Keratinocyte (primary cell): ENCODE results near the gene IRF4. TPM values are rescaled to one million over a fixed set of nuclear protein-coding genes. Genes with fewer than 3 reads are reported as not detected.

Source experiments
- DNase-seq: peaks from one replicate; pipeline ENCODE4 v3.0.0-alpha.2; 2011; ENCODE audit warnings: low read depth, missing footprints, low spot score
- FAIRE-seq: peaks from 2 replicates; lab custom pipeline; 2011; peaks lifted over from hg19 to GRCh38; lab: Jason Lieb, UNC
- H2AFZ ChIP-seq: 2 replicates; pipeline ENCODE4 v1.6.0; 2012; ENCODE audit warnings: low read length, control low read depth, inconsistent platforms; ENCODE audit not compliant: control insufficient read depth
- H3K27ac ChIP-seq: 2 replicates; pipeline ENCODE4 v1.5.1; 2011; ENCODE audit warnings: low read length; ENCODE audit not compliant: control insufficient read depth, insufficient read depth
- H3K27me3 ChIP-seq: 3 replicates; pipeline ENCODE4 v1.6.0; 2011; ENCODE audit warnings: low read length; ENCODE audit not compliant: control insufficient read depth, insufficient read depth; ENCODE audit errors: extremely low read depth
- H3K36me3 ChIP-seq, 2 experiments: 2 replicates in 1 of 2; 3 replicates in 1 of 2; pipeline ENCODE4 v1.5.1; 2011; ENCODE audit warnings: low read length in 2 of 2, mild to moderate bottlenecking in 1 of 2; ENCODE audit not compliant: control insufficient read depth in 2 of 2, insufficient read depth in 2 of 2; ENCODE audit errors: extremely low read depth in 1 of 2
- H3K4me1 ChIP-seq: 3 replicates; pipeline ENCODE4 v1.5.1; 2011; ENCODE audit warnings: low read length; ENCODE audit not compliant: control insufficient read depth, insufficient read depth; ENCODE audit errors: extremely low read depth
- H3K4me2 ChIP-seq: 3 replicates; pipeline ENCODE4 v1.6.0; 2011; ENCODE audit warnings: low read depth, low read length; ENCODE audit not compliant: control insufficient read depth, insufficient read depth; ENCODE audit errors: extremely low read depth
- H3K4me3 ChIP-seq, 3 experiments: fragments of 200-600 bp in 1 of 3; sonication (generic) in 1 of 3; 2 replicates in 2 of 3; 3 replicates in 1 of 3; pipeline ENCODE4 v1.5.1; 2011 to 2016; ENCODE audit warnings: low read length in 3 of 3, mild to moderate bottlenecking in 3 of 3, control low read depth in 2 of 3, inconsistent platforms in 1 of 3, low read depth in 1 of 3, mixed read lengths in 1 of 3, mixed run types in 1 of 3, moderate library complexity in 1 of 3; ENCODE audit not compliant: control insufficient read depth in 2 of 3, insufficient read depth in 2 of 3; ENCODE audit errors: extremely low read depth in 1 of 3
- H3K79me2 ChIP-seq: 2 replicates; pipeline ENCODE4 v1.6.0; 2012; ENCODE audit warnings: low read length; ENCODE audit not compliant: control insufficient read depth, insufficient read depth
- H3K9ac ChIP-seq: 3 replicates; pipeline ENCODE4 v1.6.0; 2011; ENCODE audit warnings: low read length; ENCODE audit not compliant: control insufficient read depth, insufficient read depth; ENCODE audit errors: extremely low read depth
- H3K9me1 ChIP-seq: 3 replicates; pipeline ENCODE4 v1.6.0; 2011; ENCODE audit warnings: low read length; ENCODE audit not compliant: control insufficient read depth, insufficient read depth; ENCODE audit errors: extremely low read depth
- H3K9me3 ChIP-seq: 2 replicates; pipeline ENCODE4 v1.5.1; 2012; ENCODE audit warnings: low read depth, low read length; ENCODE audit not compliant: control insufficient read depth
- H4K20me1 ChIP-seq: 3 replicates; pipeline ENCODE4 v1.6.0; 2011; ENCODE audit warnings: low read length; ENCODE audit not compliant: control insufficient read depth, insufficient read depth; ENCODE audit errors: extremely low read depth
- EZH2 ChIP-seq: IDR thresholded peaks from one replicate; pipeline ENCODE4 v1.6.1; 2012; ENCODE audit warnings: inconsistent platforms, mild to moderate bottlenecking, low read length, moderate library complexity
- dilution Hi-C: fragments of 300-500 bp; cut with MboI; formaldehyde crosslinking; loops from one replicate; pipeline ENCODE4 v1.7.0; 2020; ENCODE audit warnings: low sequenced_read_pairs; ENCODE audit not compliant: extremely low pct_ligation_motif_present
- polyA plus RNA-seq, 5 experiments: library from polyadenylated mRNA; depleted of rRNA in 3 of 5; stranded (reverse) in 3 of 5; stranded (forward) in 1 of 5; unstranded in 1 of 5; fragments of >200 nt; gene quantifications; 1 replicate in 1 of 5; 2 replicates in 3 of 5; 3 replicates in 1 of 5; pipeline versions ENCODE4 v1.2.1 to v1.2.3, GENCODE V29; 2011 to 2012; ENCODE audit warnings: missing spikeins in 2 of 5, low read depth in 1 of 5, low replicate concordance in 1 of 5
- TF ChIP-seq, protein P1 (sequence below), 3 experiments: IDR thresholded peaks in 1 of 3; conservative IDR thresholded peaks in 1 of 3; optimal IDR thresholded peaks in 1 of 3; 2 replicates in 2 of 3; 3 replicates in 1 of 3; pipeline versions ENCODE3 to v1.5.1; 2011; ENCODE audit warnings: low read length in 3 of 3, mild to moderate bottlenecking in 3 of 3, moderate library complexity in 2 of 3, control low read depth in 1 of 3, inconsistent platforms in 1 of 3; ENCODE audit not compliant: insufficient read depth in 2 of 3; ENCODE audit errors: extremely low read depth in 1 of 3

Gene IRF4
- polyA plus RNA-seq, 1 donor (not counting 4 experiments of a cell fraction or from before 2014, with no cell fraction given), result 0.12 TPM

DNA sequence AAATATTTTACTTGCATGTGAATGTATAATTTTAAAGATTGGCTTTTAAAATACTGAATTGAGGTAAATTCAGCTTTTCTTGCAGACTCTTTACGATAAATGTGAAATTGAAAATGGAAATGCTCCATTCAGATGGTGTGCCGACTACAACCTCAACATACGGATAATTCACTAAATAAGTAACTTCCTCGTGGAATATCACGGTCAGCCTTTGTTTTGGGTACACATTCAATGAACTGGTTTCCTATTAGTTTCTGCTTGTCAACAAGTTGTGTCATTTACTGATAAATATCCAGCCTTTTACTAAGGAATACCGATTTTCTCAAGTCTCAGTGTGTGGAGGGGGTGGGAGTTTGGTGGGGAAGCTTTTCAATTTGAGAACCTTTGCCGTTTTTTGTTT lies 2.4 kb upstream of the IRF4 start:
- DNase-seq (no peak), FAIRE-seq (no peak)
- H3K4me1 ChIP-seq, result peaks cover 13% of the 10 kb centered on the region
- no peaks in the 10 kb centered on the region for H3K36me3 ChIP-seq
- H3K4me3 ChIP-seq, result no peak overlapping the region
- H3K79me2 ChIP-seq, result no peaks in the 10 kb centered on the region
- H2AFZ ChIP-seq, result no peak overlapping the region
- H3K27me3 ChIP-seq, result peaks cover 69% of the 10 kb centered on the region
- no peaks in the 10 kb centered on the region for H4K20me1 ChIP-seq
- no peak overlapping the region for H3K4me2 ChIP-seq
- dilution Hi-C loops, result no loop called here
- no peak overlapping the region for H3K9ac ChIP-seq
- H3K9me3 ChIP-seq, result no peaks in the 10 kb centered on the region
- no peaks in the 10 kb centered on the region for H3K9me1 ChIP-seq
- no peak overlapping the region for H3K27ac ChIP-seq
- TF ChIP-seq, protein P1, sequence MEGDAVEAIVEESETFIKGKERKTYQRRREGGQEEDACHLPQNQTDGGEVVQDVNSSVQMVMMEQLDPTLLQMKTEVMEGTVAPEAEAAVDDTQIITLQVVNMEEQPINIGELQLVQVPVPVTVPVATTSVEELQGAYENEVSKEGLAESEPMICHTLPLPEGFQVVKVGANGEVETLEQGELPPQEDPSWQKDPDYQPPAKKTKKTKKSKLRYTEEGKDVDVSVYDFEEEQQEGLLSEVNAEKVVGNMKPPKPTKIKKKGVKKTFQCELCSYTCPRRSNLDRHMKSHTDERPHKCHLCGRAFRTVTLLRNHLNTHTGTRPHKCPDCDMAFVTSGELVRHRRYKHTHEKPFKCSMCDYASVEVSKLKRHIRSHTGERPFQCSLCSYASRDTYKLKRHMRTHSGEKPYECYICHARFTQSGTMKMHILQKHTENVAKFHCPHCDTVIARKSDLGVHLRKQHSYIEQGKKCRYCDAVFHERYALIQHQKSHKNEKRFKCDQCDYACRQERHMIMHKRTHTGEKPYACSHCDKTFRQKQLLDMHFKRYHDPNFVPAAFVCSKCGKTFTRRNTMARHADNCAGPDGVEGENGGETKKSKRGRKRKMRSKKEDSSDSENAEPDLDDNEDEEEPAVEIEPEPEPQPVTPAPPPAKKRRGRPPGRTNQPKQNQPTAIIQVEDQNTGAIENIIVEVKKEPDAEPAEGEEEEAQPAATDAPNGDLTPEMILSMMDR (optimal IDR thresholded peaks at IDR 0.05 in 1 of 3, IDR thresholded peaks at IDR 0.05 in 1 of 3, conservative IDR thresholded peaks at IDR 0.05 in 1 of 3; ENCODE audit: extremely low read depth in 1 of 3, insufficient read depth in 2 of 3, low read length in 3 of 3), result no peak
- TF ChIP-seq EZH2, result no peak

DNA sequence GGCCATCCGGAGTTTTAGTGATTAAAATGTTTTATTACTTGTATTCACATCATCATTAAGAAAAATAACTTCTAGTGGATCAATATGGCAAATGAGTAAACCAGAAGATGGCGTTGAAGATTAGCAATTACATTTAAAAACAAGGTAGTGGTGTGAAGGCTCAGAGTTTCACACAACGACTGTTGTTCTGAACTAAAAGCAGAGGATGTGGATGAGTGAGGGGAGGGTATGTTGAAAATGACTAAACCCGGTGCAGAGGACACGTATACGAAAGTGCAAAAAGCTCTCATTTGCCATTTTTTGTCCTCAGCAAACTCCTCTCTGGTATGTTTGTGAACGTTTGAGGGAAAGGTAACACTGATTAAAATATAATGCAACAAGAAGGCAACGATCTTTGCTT lies 1.9 kb upstream of the IRF4 start:
- H3K4me1 ChIP-seq, result peaks cover 13% of the 10 kb centered on the region
- H3K4me2 ChIP-seq, result no peak overlapping the region
- H3K27ac ChIP-seq, result no peak overlapping the region
- peaks cover 70% of the 10 kb centered on the region for H3K27me3 ChIP-seq
- dilution Hi-C loops, result no loop called here
- TF ChIP-seq, protein P1 (optimal IDR thresholded peaks at IDR 0.05 in 1 of 3, IDR thresholded peaks at IDR 0.05 in 1 of 3, conservative IDR thresholded peaks at IDR 0.05 in 1 of 3; ENCODE audit: extremely low read depth in 1 of 3, insufficient read depth in 2 of 3, low read length in 3 of 3), result no peak
- TF ChIP-seq EZH2, result no peak
- no peaks in the 10 kb centered on the region for H3K36me3 ChIP-seq
- H3K9me3 ChIP-seq, result no peaks in the 10 kb centered on the region
- H3K9ac ChIP-seq, result no peak overlapping the region
- H2AFZ ChIP-seq, result no peak overlapping the region
- no peaks in the 10 kb centered on the region for H4K20me1 ChIP-seq
- no peak for DNase-seq
- FAIRE-seq, result no peak
- no peak overlapping the region for H3K4me3 ChIP-seq
- H3K9me1 ChIP-seq, result no peaks in the 10 kb centered on the region
- H3K79me2 ChIP-seq, result no peaks in the 10 kb centered on the region
